Hematopoietic multipotent progenitor cell treated with erythropoietin and hydrocortisone succinate and interleukin-3 and kit ligand, for 4 days (in vitro differentiated cells): Measurements from ENCODE around the gene ZNF91.
"Not testable (repeated sequence)": the region's sequence is repeated elsewhere in the genome, so short reads cannot be mapped to it uniquely, and the experiment has no call there.

ENCODE experiments used
- DNase-seq: peaks from one replicate; pipeline ENCODE4 v3.0.0-alpha.2; 2015

ZNF91 gene

GRCh38 chr19:23395041-23395721 lies at the start of gene ZNF91:
Gene ZNF91, minus strand, starts transcription at chr19:23395471. Its CDS starts 117 bp downstream, at chr19:23395354.
- peak; percentile 97 for DNase-seq

GRCh38 chr19:23440791-23441190 lies 45.5 kb upstream of the ZNF91 start:
- peak; percentile 16 for DNase-seq

GRCh38 chr19:23440207-23440606 lies 44.9 kb upstream of the ZNF91 start:
- DNase-seq = peak; percentile 13

- peak; percentile 9 for DNase-seq
Measured at GRCh38 chr19:23439623-23440022, 44.4 kb upstream of the ZNF91 start.

- no peak for DNase-seq
Measured at GRCh38 chr19:23437901-23438300, 42.6 kb upstream of the ZNF91 start.

GRCh38 chr19:23436944-23437343 lies 41.7 kb upstream of the ZNF91 start:
- DNase-seq = peak; percentile 27

- DNase-seq = peak; percentile 22
Measured at GRCh38 chr19:23436318-23436717, 41.0 kb upstream of the ZNF91 start.

- DNase-seq = no peak
Measured at GRCh38 chr19:23420824-23421223, 25.6 kb upstream of the ZNF91 start.

- not testable (repeated sequence) for DNase-seq
Measured at GRCh38 chr19:23419261-23419660, 24.0 kb upstream of the ZNF91 start.

GRCh38 chr19:23415561-23416191 lies 20.4 kb upstream of the ZNF91 start:
- DNase-seq = peak; percentile 53

GRCh38 chr19:23415034-23415433 lies 19.8 kb upstream of the ZNF91 start:
- peak; percentile 2 for DNase-seq

GRCh38 chr19:23410155-23410554 lies 14.9 kb upstream of the ZNF91 start:
- no peak for DNase-seq

- DNase-seq = no peak
Measured at GRCh38 chr19:23409392-23410048, 14.2 kb upstream of the ZNF91 start.

- no peak for DNase-seq
Measured at GRCh38 chr19:23407616-23408133, 12.4 kb upstream of the ZNF91 start.

GRCh38 chr19:23406721-23407120 lies 11.4 kb upstream of the ZNF91 start:
- no peak for DNase-seq

- no peak for DNase-seq
Measured at GRCh38 chr19:23406091-23406490, 10.8 kb upstream of the ZNF91 start.

GRCh38 chr19:23404676-23405075 lies 9.4 kb upstream of the ZNF91 start:
- no peak for DNase-seq

- no peak for DNase-seq
Measured at GRCh38 chr19:23403581-23404324, 8.5 kb upstream of the ZNF91 start.

- no peak for DNase-seq
Measured at GRCh38 chr19:23403052-23403451, 7.8 kb upstream of the ZNF91 start.

GRCh38 chr19:23402388-23402787 lies 7.1 kb upstream of the ZNF91 start:
- DNase-seq = peak; percentile 6

GRCh38 chr19:23401086-23401610 lies 5.9 kb upstream of the ZNF91 start:
- DNase-seq = no peak

- no peak for DNase-seq
Measured at GRCh38 chr19:23399443-23399842, 4.2 kb upstream of the ZNF91 start.

GRCh38 chr19:23395722-23396117 lies 449 bp upstream of the ZNF91 start:
- not testable (repeated sequence) for DNase-seq
